Inferior parietal cortex (tissue), 1 donor: ENCODE results near the gene CD58.

Experiments used
- DNase-seq: peaks from one replicate; pipeline ENCODE4 v3.0.0-alpha.2; 2016; ENCODE audit errors: extremely low spot score

CD58 gene

GRCh38 chr1:116471241-116471640 is 99.6 kb downstream of the CD58 start:
- no peak for DNase-seq

GRCh38 chr1:116470671-116471070 is 100.2 kb downstream of the CD58 start:
- DNase-seq: no peak

GRCh38 chr1:116466810-116467557 is 103.8 kb downstream of the CD58 start:
- no peak for DNase-seq

- DNase-seq: no peak
Observed at GRCh38 chr1:116465845-116466685, 104.8 kb downstream of the CD58 start.

GRCh38 chr1:116465477-116465844 is 105.4 kb downstream of the CD58 start:
- DNase-seq: no peak
